T-cell (primary cell): ENCODE measurements around the gene INPP5D. TPM values are rescaled to one million over a fixed set of nuclear protein-coding genes. Genes with fewer than 3 reads are reported as not detected.
"Not testable (repeated sequence)": the region's sequence is repeated elsewhere in the genome, so short reads cannot be mapped to it uniquely, and the experiment has no call there.

Source experiments
- ATAC-seq, 4 experiments: fragments of 200-7000 bp in 3 of 4; fragments of 150-1000 bp in 1 of 4; cut with Tn5 transposase; replicated peaks in 1 of 4; 1 replicate in 3 of 4; 2 replicates in 1 of 4; pipeline ENCODE4 v1.10.0; 2021; ENCODE audit warnings: moderate library complexity in 3 of 4, mild to moderate bottlenecking in 2 of 4, moderate number of reproducible peaks in 1 of 4
- CTCF ChIA-PET, 2 donors: fragments of 300-600 bp; sonication (Branson Sonifier 250); formaldehyde crosslinking; loops; one replicate each; lab custom pipeline; 2022; ENCODE audit warnings: antibody characterized with exemption in 2 of 2; lab: Charles Lee
- POLR2A ChIA-PET, 2 donors: fragments of 300-600 bp; sonication (Branson Sonifier 250); formaldehyde crosslinking; loops; one replicate each; lab custom pipeline; 2022; ENCODE audit warnings: antibody characterized with exemption in 2 of 2; lab: Charles Lee
- DNase-seq, 35 experiments: peaks; one replicate each; pipeline versions ENCODE4 v3.0.0 to v3.0.0-alpha.2; 2013 to 2023
- H3K27ac ChIP-seq: one replicate; pipeline ENCODE4 v1.5.1; 2013; ENCODE audit warnings: low read length
- H3K27me3 ChIP-seq, 2 experiments: replicated peaks in 1 of 2; 1 replicate in 1 of 2; 2 replicates in 1 of 2; pipeline versions ENCODE4 v1.6.1 to v1.7.0; 2013; ENCODE audit warnings: low read length in 1 of 2, mixed read lengths in 1 of 2; ENCODE audit not compliant: control insufficient read depth in 2 of 2, insufficient read depth in 2 of 2; ENCODE audit errors: extremely low read depth in 1 of 2
- H3K36me3 ChIP-seq, 2 donors: 1 replicate in 1 of 2; 2 replicates in 1 of 2; pipeline versions ENCODE4 v1.6.1 to v1.7.0; 2013; ENCODE audit warnings: low read length in 1 of 2; ENCODE audit not compliant: control insufficient read depth in 2 of 2, insufficient read depth in 1 of 2; ENCODE audit errors: extremely low read depth in 1 of 2
- H3K4me1 ChIP-seq, 2 experiments: 1 replicate in 1 of 2; 2 replicates in 1 of 2; pipeline versions ENCODE4 v1.6.1 to v1.7.0; 2013; ENCODE audit warnings: low read length in 2 of 2, mixed read lengths in 1 of 2; ENCODE audit not compliant: insufficient read depth in 2 of 2, control insufficient read depth in 1 of 2; ENCODE audit errors: extremely low read depth in 1 of 2
- H3K4me3 ChIP-seq, 2 donors: 1 replicate in 1 of 2; 2 replicates in 1 of 2; pipeline versions ENCODE4 v1.5.1 to v1.7.0; 2013; ENCODE audit warnings: mild to moderate bottlenecking in 2 of 2, low read length in 1 of 2, moderate library complexity in 1 of 2; ENCODE audit not compliant: control insufficient read depth in 1 of 2; ENCODE audit errors: extremely low read depth in 1 of 2
- H3K9me3 ChIP-seq: 2 replicates; pipeline ENCODE4 v1.7.0; 2013
- H3K27ac Mint-ChIP-seq, 2 donors: one replicate each; pipeline ENCODE4 v1.8.0; 2020 to 2021; ENCODE audit warnings: mild to moderate bottlenecking in 2 of 2, mixed read lengths in 2 of 2
- H3K27me3 Mint-ChIP-seq, 2 donors: one replicate each; pipeline ENCODE4 v1.8.0; 2021 to 2022; ENCODE audit warnings: mixed read lengths in 2 of 2
- H3K36me3 Mint-ChIP-seq: one replicate; pipeline ENCODE4 v1.8.0; 2021; ENCODE audit warnings: mixed read lengths
- H3K4me1 Mint-ChIP-seq, 3 donors: one replicate each; pipeline ENCODE4 v1.8.0; 2020 to 2022; ENCODE audit warnings: mixed read lengths in 3 of 3, mild to moderate bottlenecking in 1 of 3
- H3K4me3 Mint-ChIP-seq, 3 donors: one replicate each; pipeline ENCODE4 v1.8.0; 2020 to 2022; ENCODE audit warnings: mild to moderate bottlenecking in 3 of 3, mixed read lengths in 3 of 3, moderate library complexity in 3 of 3
- H3K9me3 Mint-ChIP-seq, 3 donors: one replicate each; pipeline ENCODE4 v1.8.0; 2020 to 2022; ENCODE audit warnings: mixed read lengths in 3 of 3
- WGBS: methylation state at CpG from one replicate; pipeline ENCODE4 v1.1.5; 2013; ENCODE audit warnings: missing lambda C conversion rate; ENCODE audit not compliant: insufficient coverage; 5-methylcytosine and 5-hydroxymethylcytosine counted together
- total RNA-seq, 35 experiments: library from RNA in 6 of 35; stranded (reverse) in 6 of 35; fragments of 120-200 nt in 1 of 35; gene quantifications; one replicate each; pipeline versions ENCODE4 v1.2.1 to v1.2.4 and lab custom pipeline; 2013 to 2026

INPP5D gene
- total RNA-seq, 5 donors from 2014 or later (not counting 1 experiment from before 2014, with no cell fraction given), result 108 to 216 (median 135) TPM

GRCh38 chr2:233185330-233185729, 125.2 kb downstream of the INPP5D start:
- no CpG with 5 or more reads among the region's 7 CpGs for WGBS
- Histone ChIP-seq H3K4me3 (no peak overlapping the region), H3K4me1 (no peaks in the 10 kb centered on the region), H3K27ac (no peak overlapping the region), H3K27me3 (no peaks in the 10 kb centered on the region), H3K9me3 (no peaks in the 10 kb centered on the region), H3K36me3 (peaks cover 43 to 94% of the 10 kb centered on the region in 2 donors)
- Mint-ChIP-seq H3K27me3 (no peaks in the 10 kb centered on the region), H3K4me1 (no peaks in the 10 kb centered on the region), H3K9me3 (no peaks in the 10 kb centered on the region), H3K4me3 (no peak overlapping the region), H3K27ac (no peak overlapping the region), H3K36me3 (peaks cover 75% of the 10 kb centered on the region)
- POLR2A ChIA-PET, result interaction anchor here in 1 of 2 donors (0.7 kb wide), 1 partner anchor 65 kb away, joined by 3 read pairs; no protein-coding TSS in a partner anchor
- no peak for ATAC-seq
- CTCF ChIA-PET, result interaction anchor here in 1 of 2 donors (0.6 to 0.8 kb wide), 3 partner anchors 43 to 76 kb away, joined by 3 read pairs; no protein-coding TSS in a partner anchor
- no peak for DNase-seq

- H3K27ac ChIP-seq, result no peak overlapping the region
- no peaks in the 10 kb centered on the region for H3K27me3 ChIP-seq
- ChIA-PET CTCF (no interaction called here), POLR2A (no interaction called here)
- DNase-seq (no peak), ATAC-seq (no peak)
- peak overlapping the region in 1 of 2 donors; percentile 66 for H3K27ac Mint-ChIP-seq
- H3K4me3 Mint-ChIP-seq, result no peak overlapping the region
- no peaks in the 10 kb centered on the region for H3K9me3 Mint-ChIP-seq
- H3K4me1 ChIP-seq, result no peaks in the 10 kb centered on the region
- H3K36me3 ChIP-seq, result peaks cover 43 to 97% of the 10 kb centered on the region in 2 donors
- peaks cover 77% of the 10 kb centered on the region for H3K36me3 Mint-ChIP-seq
- no peaks in the 10 kb centered on the region for H3K27me3 Mint-ChIP-seq
- H3K4me1 Mint-ChIP-seq, result no peaks in the 10 kb centered on the region
- WGBS, result 86% methylated on average over 5 of the region's 8 CpGs
- no peak overlapping the region for H3K4me3 ChIP-seq
- no peaks in the 10 kb centered on the region for H3K9me3 ChIP-seq
These were observed 125.8 kb downstream of the INPP5D start for GRCh38 chr2:233185963-233186362.

- WGBS, result 96% methylated on average over 2 of the region's 5 CpGs
- ChIA-PET POLR2A (no interaction called here), CTCF (interaction anchor here in 1 of 2 donors (0.6 kb wide), 1 partner anchor 95 kb away, joined by 3 read pairs; no protein-coding TSS in a partner anchor)
- no peaks in the 10 kb centered on the region for H3K4me1 Mint-ChIP-seq
- Histone ChIP-seq H3K36me3 (peaks cover 43 to 97% of the 10 kb centered on the region in 2 donors), H3K9me3 (no peaks in the 10 kb centered on the region), H3K27me3 (no peaks in the 10 kb centered on the region), H3K4me3 (no peak overlapping the region), H3K27ac (no peak overlapping the region), H3K4me1 (no peaks in the 10 kb centered on the region)
- no peak overlapping the region for H3K4me3 Mint-ChIP-seq
- peaks cover 78% of the 10 kb centered on the region for H3K36me3 Mint-ChIP-seq
- H3K9me3 Mint-ChIP-seq, result no peaks in the 10 kb centered on the region
- DNase-seq (no peak), ATAC-seq (no peak)
- H3K27me3 Mint-ChIP-seq, result no peaks in the 10 kb centered on the region
- H3K27ac Mint-ChIP-seq, result peak overlapping the region in 1 of 2 donors; percentile 14
These were observed 126.7 kb downstream of the INPP5D start for GRCh38 chr2:233186851-233187250.

- Histone ChIP-seq H3K27ac (no peak overlapping the region), H3K36me3 (peaks cover 38 to 96% of the 10 kb centered on the region in 2 donors), H3K4me1 (no peaks in the 10 kb centered on the region), H3K27me3 (no peaks in the 10 kb centered on the region), H3K4me3 (no peak overlapping the region), H3K9me3 (no peaks in the 10 kb centered on the region)
- no peak overlapping the region for H3K27ac Mint-ChIP-seq
- H3K27me3 Mint-ChIP-seq, result no peaks in the 10 kb centered on the region
- no peak overlapping the region for H3K4me3 Mint-ChIP-seq
- H3K36me3 Mint-ChIP-seq, result peaks cover 83% of the 10 kb centered on the region
- ATAC-seq (peak in 1 of 4 experiments; percentile 6), DNase-seq (no peak)
- no peaks in the 10 kb centered on the region for H3K9me3 Mint-ChIP-seq
- CTCF ChIA-PET, result no interaction called here
- 99% methylated on average over 5 of the region's 8 CpGs for WGBS
- H3K4me1 Mint-ChIP-seq, result no peaks in the 10 kb centered on the region
- POLR2A ChIA-PET, result interaction anchor here in 1 of 2 donors (0.6 kb wide), 1 partner anchor 10 kb away, joined by 3 read pairs; no protein-coding TSS in a partner anchor
These were observed 128.9 kb downstream of the INPP5D start for GRCh38 chr2:233189025-233189424.

GRCh38 chr2:233191016-233191415, 130.9 kb downstream of the INPP5D start:
- H3K27me3 Mint-ChIP-seq, H3K9me3 ChIP-seq, H3K9me3 Mint-ChIP-seq, H3K27ac ChIP-seq, CTCF ChIA-PET, H3K4me1 ChIP-seq, H3K27me3 ChIP-seq, H3K4me3 ChIP-seq, H3K4me3 Mint-ChIP-seq, DNase-seq, H3K4me1 Mint-ChIP-seq: not testable (repeated sequence)
- POLR2A ChIA-PET, result interaction anchor here in 1 of 2 donors (0.6 kb wide), 1 partner anchor 28 kb away, joined by 6 read pairs; no protein-coding TSS in a partner anchor
- ATAC-seq, result peak in 1 of 4 experiments; percentile 16
- 100% methylated on average over 1 of the region's 2 CpGs for WGBS
- H3K27ac Mint-ChIP-seq, result peak overlapping the region in 1 of 2 donors; percentile 12
- peaks cover 33 to 96% of the 10 kb centered on the region in 2 donors for H3K36me3 ChIP-seq
- H3K36me3 Mint-ChIP-seq, result peaks cover 73% of the 10 kb centered on the region

GRCh38 chr2:233193738-233194137, 133.6 kb downstream of the INPP5D start:
- POLR2A ChIA-PET, result no interaction called here
- 100% methylated on average over 10 of the region's 11 CpGs for WGBS

More at GRCh38 chr2:233193738-233194137, 133.6 kb downstream of the INPP5D start:
- H3K36me3 ChIP-seq, result peaks cover 21 to 97% of the 10 kb centered on the region in 2 donors
- Mint-ChIP-seq H3K36me3 (peaks cover 78% of the 10 kb centered on the region), H3K27ac (peak overlapping the region in 1 of 2 donors; percentile 28), H3K9me3 (no peaks in the 10 kb centered on the region), H3K4me1 (no peaks in the 10 kb centered on the region), H3K27me3 (no peaks in the 10 kb centered on the region), H3K4me3 (no peak overlapping the region)
- no peaks in the 10 kb centered on the region for H3K27me3 ChIP-seq
- ATAC-seq (no peak), DNase-seq (no peak)
- H3K9me3 ChIP-seq, result no peaks in the 10 kb centered on the region
- H3K4me3 ChIP-seq, result no peak overlapping the region
- CTCF ChIA-PET, result interaction anchor here in 1 of 2 donors (0.6 kb wide), 1 partner anchor 237 kb away, joined by 5 read pairs; no protein-coding TSS in a partner anchor
- H3K27ac ChIP-seq, result no peak overlapping the region
- no peaks in the 10 kb centered on the region for H3K4me1 ChIP-seq
